HepG2 (cell line): Measurements from ENCODE around the gene VEGFA. TPM values are rescaled to one million over a fixed set of nuclear protein-coding genes. Genes with fewer than 3 reads are reported as not detected.

Experiments used
- ATM ChIP-seq: fragments of 450-650 bp; IDR thresholded peaks from 2 replicates; pipeline ENCODE4 v1.7.1; 2017; ENCODE audit warnings: mild to moderate bottlenecking, borderline replicate concordance
- DR1 ChIP-seq: sonication (generic); formaldehyde crosslinking; IDR thresholded peaks from 2 replicates; pipeline ENCODE4 v1.8.0; 2021; ENCODE audit warnings: mild to moderate bottlenecking, missing genetic modification reagents, inconsistent platforms
- HMG20B ChIP-seq: conservative IDR thresholded peaks from 2 replicates; pipeline ENCODE4 v1.6.1; 2016; ENCODE audit warnings: missing genetic modification reagents, missing compliant biosample characterization
- JUND ChIP-seq: sonication (generic); formaldehyde crosslinking; IDR thresholded peaks from 2 replicates; pipeline ENCODE4 v1.8.0; 2022; ENCODE audit warnings: mild to moderate bottlenecking, missing genetic modification reagents
- MYC ChIP-seq: sonication (generic); formaldehyde crosslinking; IDR thresholded peaks from 2 replicates; pipeline ENCODE4 v1.9.0; 2021; ENCODE audit warnings: missing genetic modification reagents, borderline replicate concordance
- PHF8 ChIP-seq: sonication (generic); formaldehyde crosslinking; IDR thresholded peaks from 2 replicates; pipeline ENCODE4 v1.5.0; 2020; ENCODE audit warnings: missing genetic modification reagents
- PTBP1 ChIP-seq: fragments of 200-400 bp; formaldehyde crosslinking; IDR thresholded peaks from 2 replicates; pipeline ENCODE4 v1.6.1; 2018; ENCODE audit warnings: low read length, low read depth; ENCODE audit not compliant: poor library complexity, severe bottlenecking
- RBM22 ChIP-seq: fragments of 200-400 bp; formaldehyde crosslinking; optimal IDR thresholded peaks from 2 replicates; pipeline ENCODE3; 2017; ENCODE audit warnings: mild to moderate bottlenecking, low read length, moderate library complexity
- SNRNP70 ChIP-seq: fragments of 200-400 bp; formaldehyde crosslinking; IDR thresholded peaks from 2 replicates; pipeline ENCODE4 v1.6.1; 2017; ENCODE audit warnings: mild to moderate bottlenecking, low read depth, low read length, moderate library complexity
- STAT5B ChIP-seq: sonication (generic); formaldehyde crosslinking; IDR thresholded peaks from 2 replicates; pipeline ENCODE4 v1.4.0; 2020; ENCODE audit warnings: missing genetic modification reagents
- THAP11 ChIP-seq: IDR thresholded peaks from 2 replicates; pipeline ENCODE4 v1.6.1; 2016; ENCODE audit warnings: missing biosample characterization, missing genetic modification reagents
- ZBTB20 ChIP-seq: sonication (generic); formaldehyde crosslinking; IDR thresholded peaks from 2 replicates; pipeline ENCODE4 v1.8.1; 2023; ENCODE audit warnings: missing genetic modification reagents, low read depth, mild to moderate bottlenecking, borderline replicate concordance
- ZBTB7B ChIP-seq: sonication (generic); formaldehyde crosslinking; IDR thresholded peaks from 2 replicates; pipeline ENCODE4 v1.4.0; 2020; ENCODE audit warnings: missing genetic modification reagents
- ZC3H13 ChIP-seq: sonication (generic); formaldehyde crosslinking; IDR thresholded peaks from 2 replicates; pipeline ENCODE4 v1.8.1; 2023; ENCODE audit warnings: mild to moderate bottlenecking, missing genetic modification reagents, moderate library complexity
- ZFP90 ChIP-seq: sonication (generic); formaldehyde crosslinking; IDR thresholded peaks from 2 replicates; pipeline ENCODE4 v1.8.0; 2022; ENCODE audit warnings: missing genetic modification reagents, mild to moderate bottlenecking, inconsistent platforms, borderline replicate concordance
- ZNF256 ChIP-seq: sonication (generic); formaldehyde crosslinking; conservative IDR thresholded peaks from 2 replicates; pipeline ENCODE4 v1.4.0; 2020; ENCODE audit warnings: missing genetic modification reagents
- ZNF431 ChIP-seq: sonication (generic); formaldehyde crosslinking; IDR thresholded peaks from 2 replicates; pipeline ENCODE4 v1.9.0; 2022; ENCODE audit warnings: missing genetic modification reagents, low read depth, mild to moderate bottlenecking, borderline replicate concordance
- ZNF644 ChIP-seq: IDR thresholded peaks from 2 replicates; pipeline ENCODE4 v1.6.1; 2016; ENCODE audit warnings: low read depth
- ZSCAN22 ChIP-seq: sonication (generic); formaldehyde crosslinking; IDR thresholded peaks from 2 replicates; pipeline ENCODE4 v1.4.0; 2020; ENCODE audit warnings: mild to moderate bottlenecking, missing genetic modification reagents
- ZSCAN29 ChIP-seq: sonication (generic); formaldehyde crosslinking; conservative IDR thresholded peaks from 2 replicates; pipeline ENCODE4 v1.4.0; 2020; ENCODE audit warnings: mild to moderate bottlenecking, missing genetic modification reagents
- ZZZ3 ChIP-seq: sonication (generic); formaldehyde crosslinking; IDR thresholded peaks from 2 replicates; pipeline ENCODE4 v1.4.0; 2020; ENCODE audit warnings: missing genetic modification reagents, mild to moderate bottlenecking, borderline replicate concordance
- polyA plus RNA-seq, 8 experiments: library from polyadenylated mRNA; depleted of rRNA in 3 of 8; stranded (reverse) in 7 of 8; unstranded in 1 of 8; fragments of >200 nt; fragmentation: Illumina TruSeq in 4 of 8; extraction: Trizol in 4 of 8; gene quantifications; 2 replicates each; pipeline versions ENCODE4 v1.2.1 to v1.2.3, GENCODE V29; 2011 to 2016; ENCODE audit warnings: low read depth in 4 of 8, missing spikeins in 1 of 8, mixed read lengths in 1 of 8; ENCODE audit not compliant: insufficient read depth in 1 of 8
- total RNA-seq, 5 experiments: library from RNA; depleted of rRNA; stranded (reverse); fragments of >200 nt; fragmentation: Illumina TruSeq; extraction: Trizol; gene quantifications; 2 replicates each; pipeline ENCODE4 v1.2.3, GENCODE V29; 2016; ENCODE audit warnings: low read depth in 1 of 5
- TF ChIP-seq, protein P1 (sequence below): sonication (generic); formaldehyde crosslinking; IDR thresholded peaks from 2 replicates; pipeline ENCODE4 v1.5.0; 2020; ENCODE audit warnings: missing genetic modification reagents
- TF ChIP-seq, protein P2 (sequence below): sonication (generic); formaldehyde crosslinking; IDR thresholded peaks from 2 replicates; pipeline ENCODE4 v1.8.0; 2022; ENCODE audit warnings: missing genetic modification reagents, mild to moderate bottlenecking, moderate library complexity, borderline replicate concordance
- TF ChIP-seq, protein P3 (sequence below): sonication (generic); formaldehyde crosslinking; IDR thresholded peaks from 2 replicates; pipeline ENCODE4 v1.4.0; 2020; ENCODE audit warnings: missing genetic modification reagents, borderline replicate concordance
- TF ChIP-seq, protein P4 (sequence below): fragments of 450-650 bp; IDR thresholded peaks from 2 replicates; pipeline ENCODE4 v1.6.1; 2017

VEGFA gene
- total and polyA plus RNA-seq, 2 of the 13 experiments (the other 11 are each of a cell fraction or from before 2014, with no cell fraction given): 68.1 to 629 TPM

DNA sequence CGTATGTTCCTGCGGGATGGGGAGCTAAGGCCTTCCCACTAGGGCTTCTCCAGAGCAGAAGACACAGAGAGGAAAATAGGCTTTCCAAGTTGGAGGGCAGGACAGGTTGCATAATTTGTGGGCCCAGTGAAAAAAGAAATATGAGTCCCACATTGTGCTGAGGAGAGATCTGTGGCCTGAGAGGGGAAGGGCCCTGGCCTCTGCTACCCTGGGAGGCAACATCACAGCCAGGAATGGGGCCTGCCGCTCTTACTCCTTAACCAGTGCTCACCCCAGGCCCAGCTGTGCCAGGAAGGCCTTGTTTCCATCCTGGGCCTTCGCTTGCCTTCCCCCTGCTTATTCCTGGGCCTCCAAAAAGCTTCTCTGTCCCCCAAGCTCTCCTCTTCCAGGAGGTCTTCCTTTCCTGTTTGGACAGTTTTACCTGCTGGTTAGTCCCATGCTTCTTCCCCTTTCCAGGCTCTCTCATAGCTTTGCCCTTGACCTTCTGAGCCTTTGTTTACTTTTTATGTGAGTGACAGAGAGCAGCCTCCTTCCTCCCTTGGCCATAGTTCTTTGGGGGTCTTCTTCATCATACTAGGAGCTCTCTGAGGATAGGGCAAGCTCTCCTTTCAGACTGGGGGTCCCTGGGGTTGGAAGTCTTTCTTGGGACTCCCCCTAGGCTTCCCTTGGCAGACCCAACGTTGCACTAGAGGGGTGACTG lies 26.2 kb upstream of the VEGFA start (continued):
- no peak for TF ChIP-seq THAP11
- no peak for TF ChIP-seq ZBTB20 (CRISPR knock-in tag)
- TF ChIP-seq PTBP1: no peak
- no peak for TF ChIP-seq STAT5B (CRISPR knock-in tag)
- peak; percentile 36; the same call in 1 of the 2 replicates for TF ChIP-seq ZBTB7B (CRISPR knock-in tag)
- no peak for TF ChIP-seq DR1 (CRISPR knock-in tag)
- no peak for TF ChIP-seq ATM
- TF ChIP-seq ZSCAN29 (CRISPR knock-in tag): no peak
- no peak for TF ChIP-seq ZZZ3 (CRISPR knock-in tag)
- no peak for TF ChIP-seq MYC
- TF ChIP-seq, protein P1, sequence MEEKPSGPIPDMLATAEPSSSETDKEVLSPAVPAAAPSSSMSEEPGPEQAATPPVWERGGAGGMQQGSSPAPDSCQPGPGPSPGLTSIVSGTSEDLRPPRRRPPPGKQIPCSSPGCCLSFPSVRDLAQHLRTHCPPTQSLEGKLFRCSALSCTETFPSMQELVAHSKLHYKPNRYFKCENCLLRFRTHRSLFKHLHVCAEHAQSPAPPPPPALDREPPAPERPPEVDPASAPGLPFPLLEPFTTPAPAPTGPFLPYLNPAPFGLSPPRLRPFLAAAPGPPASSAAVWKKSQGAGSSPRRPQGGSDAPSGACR: no peak
- TF ChIP-seq ZNF256: no peak
- TF ChIP-seq ZNF431: no peak
- TF ChIP-seq ZSCAN22: no peak
- TF ChIP-seq, protein P2, sequence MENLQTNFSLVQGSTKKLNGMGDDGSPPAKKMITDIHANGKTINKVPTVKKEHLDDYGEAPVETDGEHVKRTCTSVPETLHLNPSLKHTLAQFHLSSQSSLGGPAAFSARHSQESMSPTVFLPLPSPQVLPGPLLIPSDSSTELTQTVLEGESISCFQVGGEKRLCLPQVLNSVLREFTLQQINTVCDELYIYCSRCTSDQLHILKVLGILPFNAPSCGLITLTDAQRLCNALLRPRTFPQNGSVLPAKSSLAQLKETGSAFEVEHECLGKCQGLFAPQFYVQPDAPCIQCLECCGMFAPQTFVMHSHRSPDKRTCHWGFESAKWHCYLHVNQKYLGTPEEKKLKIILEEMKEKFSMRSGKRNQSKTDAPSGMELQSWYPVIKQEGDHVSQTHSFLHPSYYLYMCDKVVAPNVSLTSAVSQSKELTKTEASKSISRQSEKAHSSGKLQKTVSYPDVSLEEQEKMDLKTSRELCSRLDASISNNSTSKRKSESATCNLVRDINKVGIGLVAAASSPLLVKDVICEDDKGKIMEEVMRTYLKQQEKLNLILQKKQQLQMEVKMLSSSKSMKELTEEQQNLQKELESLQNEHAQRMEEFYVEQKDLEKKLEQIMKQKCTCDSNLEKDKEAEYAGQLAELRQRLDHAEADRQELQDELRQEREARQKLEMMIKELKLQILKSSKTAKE: no peak
- no peak for TF ChIP-seq ZC3H13 (CRISPR knock-in tag)
- no peak for TF ChIP-seq PHF8 (CRISPR knock-in tag)
- TF ChIP-seq SNRNP70: no peak
- TF ChIP-seq, protein P3, sequence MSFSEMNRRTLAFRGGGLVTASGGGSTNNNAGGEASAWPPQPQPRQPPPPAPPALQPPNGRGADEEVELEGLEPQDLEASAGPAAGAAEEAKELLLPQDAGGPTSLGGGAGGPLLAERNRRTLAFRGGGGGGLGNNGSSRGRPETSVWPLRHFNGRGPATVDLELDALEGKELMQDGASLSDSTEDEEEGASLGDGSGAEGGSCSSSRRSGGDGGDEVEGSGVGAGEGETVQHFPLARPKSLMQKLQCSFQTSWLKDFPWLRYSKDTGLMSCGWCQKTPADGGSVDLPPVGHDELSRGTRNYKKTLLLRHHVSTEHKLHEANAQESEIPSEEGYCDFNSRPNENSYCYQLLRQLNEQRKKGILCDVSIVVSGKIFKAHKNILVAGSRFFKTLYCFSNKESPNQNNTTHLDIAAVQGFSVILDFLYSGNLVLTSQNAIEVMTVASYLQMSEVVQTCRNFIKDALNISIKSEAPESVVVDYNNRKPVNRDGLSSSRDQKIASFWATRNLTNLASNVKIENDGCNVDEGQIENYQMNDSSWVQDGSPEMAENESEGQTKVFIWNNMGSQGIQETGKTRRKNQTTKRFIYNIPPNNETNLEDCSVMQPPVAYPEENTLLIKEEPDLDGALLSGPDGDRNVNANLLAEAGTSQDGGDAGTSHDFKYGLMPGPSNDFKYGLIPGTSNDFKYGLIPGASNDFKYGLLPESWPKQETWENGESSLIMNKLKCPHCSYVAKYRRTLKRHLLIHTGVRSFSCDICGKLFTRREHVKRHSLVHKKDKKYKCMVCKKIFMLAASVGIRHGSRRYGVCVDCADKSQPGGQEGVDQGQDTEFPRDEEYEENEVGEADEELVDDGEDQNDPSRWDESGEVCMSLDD (CRISPR knock-in tag): no peak
- TF ChIP-seq RBM22: no peak
- no peak for TF ChIP-seq ZNF644 (CRISPR knock-in tag)
- no peak for TF ChIP-seq ZFP90 (CRISPR knock-in tag)
- TF ChIP-seq JUND: no peak
- no peak for TF ChIP-seq HMG20B (CRISPR knock-in tag)
- TF ChIP-seq, protein P4, sequence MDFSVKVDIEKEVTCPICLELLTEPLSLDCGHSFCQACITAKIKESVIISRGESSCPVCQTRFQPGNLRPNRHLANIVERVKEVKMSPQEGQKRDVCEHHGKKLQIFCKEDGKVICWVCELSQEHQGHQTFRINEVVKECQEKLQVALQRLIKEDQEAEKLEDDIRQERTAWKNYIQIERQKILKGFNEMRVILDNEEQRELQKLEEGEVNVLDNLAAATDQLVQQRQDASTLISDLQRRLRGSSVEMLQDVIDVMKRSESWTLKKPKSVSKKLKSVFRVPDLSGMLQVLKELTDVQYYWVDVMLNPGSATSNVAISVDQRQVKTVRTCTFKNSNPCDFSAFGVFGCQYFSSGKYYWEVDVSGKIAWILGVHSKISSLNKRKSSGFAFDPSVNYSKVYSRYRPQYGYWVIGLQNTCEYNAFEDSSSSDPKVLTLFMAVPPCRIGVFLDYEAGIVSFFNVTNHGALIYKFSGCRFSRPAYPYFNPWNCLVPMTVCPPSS: no peak
